HG03520 (cell line): Measurements from ENCODE around the gene CLTCL1.
"Not testable (repeated sequence)": the region's sequence is repeated elsewhere in the genome, so short reads cannot be mapped to it uniquely, and the experiment has no call there.

ENCODE experiments used
- ATAC-seq: cut with Tn5 transposase; IDR thresholded peaks from one replicate; pipeline ENCODE4 v1.9.1; 2021; ENCODE audit warnings: mild to moderate bottlenecking, moderate library complexity; ENCODE audit not compliant: unreplicated experiment

CLTCL1 gene

DNA sequence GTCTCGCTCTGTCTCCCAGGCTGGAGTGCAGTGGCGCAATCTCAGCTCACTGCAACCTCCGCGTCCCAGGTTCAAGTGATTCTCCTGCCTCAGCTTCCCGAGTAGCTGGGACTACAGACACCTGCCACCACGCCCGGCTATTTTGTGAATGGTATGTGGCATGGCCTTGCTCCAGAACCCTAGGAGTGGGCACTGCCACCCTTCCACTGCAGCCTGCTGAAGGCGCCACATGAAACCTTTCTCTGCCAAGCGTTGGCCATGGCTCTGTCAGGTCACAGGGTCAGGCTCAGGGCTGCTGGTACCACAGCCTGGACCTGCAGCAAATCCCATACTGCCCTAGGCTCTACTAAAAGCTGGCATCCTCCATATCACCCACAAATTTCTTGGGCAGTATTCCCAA lies 135.4 kb downstream of the CLTCL1 start:
- ATAC-seq: not testable (repeated sequence)

DNA sequence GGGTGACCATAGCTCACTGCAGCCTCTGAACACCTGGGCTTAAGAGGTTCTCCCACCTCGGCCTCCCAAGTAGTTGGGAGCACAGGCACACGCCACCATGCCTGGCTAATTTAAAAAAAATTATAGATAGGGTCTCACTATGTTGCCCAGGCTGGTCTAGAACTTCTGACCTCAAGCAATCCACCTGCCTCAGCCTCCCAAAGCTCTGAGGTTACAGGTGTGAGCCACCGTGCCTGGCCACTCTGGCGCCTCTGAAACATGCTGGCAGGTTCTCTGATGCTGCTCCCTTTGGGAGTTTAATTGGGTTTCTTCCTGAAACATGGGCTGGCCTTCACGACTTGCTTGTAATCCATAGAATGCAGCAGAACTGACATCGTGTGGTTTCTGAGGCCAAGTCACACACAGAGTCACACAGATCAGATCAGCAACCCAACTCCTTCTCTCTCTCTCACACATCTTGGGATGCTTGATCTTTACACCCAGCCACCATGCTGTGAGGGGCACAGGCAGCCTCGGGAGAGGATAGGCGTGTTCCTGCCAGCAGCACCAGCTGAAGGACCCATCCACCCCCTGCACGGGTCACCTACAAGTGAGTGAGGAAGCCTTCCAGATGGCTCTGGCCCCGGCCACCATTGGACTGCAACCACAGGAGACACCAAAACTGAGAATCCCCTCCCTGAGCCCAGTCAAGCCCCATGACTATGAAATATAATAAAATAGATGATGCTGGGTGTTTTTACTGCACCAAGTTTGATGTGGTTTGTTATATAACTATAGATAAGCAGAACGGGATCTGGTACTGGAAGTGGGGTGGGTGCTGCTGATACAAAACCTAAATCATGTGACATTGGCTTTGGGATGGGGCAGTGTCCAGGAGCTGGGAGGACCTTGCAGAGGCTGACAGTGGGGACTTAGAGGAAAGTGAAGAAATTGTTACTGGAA lies 138.3 kb downstream of the CLTCL1 start:
- ATAC-seq: no peak

DNA sequence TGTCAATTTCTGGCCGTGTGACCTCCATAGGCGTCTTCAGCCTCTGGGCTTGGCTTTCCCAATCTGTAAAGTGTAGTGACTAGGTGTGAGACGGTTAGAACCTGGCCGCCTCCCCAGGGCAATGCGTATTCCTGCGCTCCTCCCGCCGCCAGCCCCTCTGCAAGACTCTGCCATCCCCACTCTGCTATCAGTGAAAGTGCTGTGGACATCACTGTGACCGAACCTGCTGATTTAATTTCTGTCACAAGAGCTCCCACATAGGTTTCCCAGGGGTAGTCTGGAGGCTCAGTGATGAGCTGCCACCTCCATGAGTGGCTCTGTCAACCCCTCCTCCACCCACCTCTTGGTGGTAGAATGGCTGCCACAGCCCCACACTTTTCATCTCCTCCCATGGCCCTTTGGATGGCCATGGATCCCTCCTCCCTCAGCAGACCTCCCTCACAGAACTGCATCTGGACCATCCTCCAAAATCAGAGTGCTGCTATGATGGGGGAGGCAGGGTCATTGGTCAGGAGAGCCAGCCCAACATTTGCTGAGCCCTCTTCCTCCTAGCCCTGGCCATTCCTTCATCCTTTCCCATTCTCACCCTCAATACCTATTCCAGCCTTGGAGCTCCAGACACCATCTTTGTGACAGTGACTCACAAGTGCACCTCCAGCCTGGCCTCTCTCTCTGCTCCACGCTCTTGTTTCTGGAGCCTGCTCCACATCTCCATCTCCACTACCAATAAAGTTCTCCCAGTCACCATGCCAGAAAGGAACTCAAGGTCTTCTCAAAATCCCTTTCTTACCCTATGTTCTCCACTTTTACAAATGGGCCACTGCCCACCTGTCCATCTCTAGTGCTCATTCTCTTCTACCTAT lies 140.0 kb downstream of the CLTCL1 start:
- ATAC-seq: no peak

DNA sequence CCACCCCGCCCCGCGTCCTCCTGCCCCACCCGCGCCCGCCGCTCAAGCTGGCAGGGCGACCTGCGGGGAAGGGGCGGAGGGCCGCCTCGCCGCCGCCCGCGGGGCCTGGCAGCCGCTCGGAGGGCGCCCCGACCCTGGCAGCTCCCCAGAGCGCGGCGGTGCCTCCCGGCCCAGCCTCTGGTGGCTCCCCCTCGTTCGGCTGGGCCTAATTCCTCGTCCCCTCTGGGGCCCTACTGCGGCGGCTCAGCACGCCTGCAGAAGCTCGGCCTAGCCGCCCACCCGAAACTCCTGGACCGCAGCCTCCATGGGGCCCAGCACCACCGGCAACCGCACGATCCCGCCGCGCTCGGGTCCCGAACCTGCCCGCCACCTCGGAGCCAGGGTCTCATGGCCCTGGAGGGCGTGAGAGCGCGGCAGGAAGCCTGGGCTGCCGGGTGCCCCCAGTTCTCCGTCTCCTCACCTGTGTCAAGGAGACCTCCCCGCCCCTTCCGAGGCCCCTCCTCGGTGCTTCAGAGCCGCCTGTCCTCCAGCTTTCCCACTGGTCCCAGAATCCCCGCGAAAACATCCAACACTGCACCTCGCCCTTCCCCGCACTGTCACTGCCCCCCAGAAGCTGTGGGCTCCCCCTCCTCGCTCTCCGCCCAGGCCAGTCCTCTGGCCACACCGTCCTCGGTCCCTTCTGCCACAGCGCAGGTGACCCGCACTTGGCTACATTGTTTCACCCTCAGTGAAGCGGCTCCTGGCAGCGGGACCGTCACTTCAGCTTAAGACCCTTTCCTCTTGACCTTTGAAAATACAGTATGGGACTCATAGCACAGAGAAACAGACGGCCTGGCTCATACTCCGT lies 140.8 kb downstream of the CLTCL1 start:
- no peak for ATAC-seq

DNA sequence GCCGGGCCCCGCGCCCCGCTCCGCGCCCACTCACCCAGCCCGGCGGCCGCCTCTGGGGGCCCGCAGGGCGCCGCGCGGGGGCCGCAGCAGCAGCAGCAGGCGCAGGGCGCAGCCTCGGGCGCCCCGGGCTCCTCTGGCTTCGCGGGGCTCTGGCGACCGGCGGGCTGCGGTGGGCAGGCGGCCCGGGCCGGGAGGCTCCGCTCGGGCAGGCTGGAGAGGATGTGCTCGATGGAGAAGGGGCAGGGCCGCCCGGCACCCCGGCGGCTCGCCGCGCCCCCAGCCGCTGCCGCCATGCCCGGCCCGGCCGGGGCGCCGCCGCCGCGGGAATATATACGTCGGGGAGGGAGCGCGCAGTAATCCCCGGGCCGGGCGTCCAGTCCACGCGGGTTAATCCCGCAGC lies 141.5 kb downstream of the CLTCL1 start, which contains the start of gene GSC2:
Gene GSC2, minus strand, starts transcription at position 302 of the 400 bp plus-strand sequence. Its CDS starts 9 bp downstream, at position 293.
- ATAC-seq: no peak

DNA sequence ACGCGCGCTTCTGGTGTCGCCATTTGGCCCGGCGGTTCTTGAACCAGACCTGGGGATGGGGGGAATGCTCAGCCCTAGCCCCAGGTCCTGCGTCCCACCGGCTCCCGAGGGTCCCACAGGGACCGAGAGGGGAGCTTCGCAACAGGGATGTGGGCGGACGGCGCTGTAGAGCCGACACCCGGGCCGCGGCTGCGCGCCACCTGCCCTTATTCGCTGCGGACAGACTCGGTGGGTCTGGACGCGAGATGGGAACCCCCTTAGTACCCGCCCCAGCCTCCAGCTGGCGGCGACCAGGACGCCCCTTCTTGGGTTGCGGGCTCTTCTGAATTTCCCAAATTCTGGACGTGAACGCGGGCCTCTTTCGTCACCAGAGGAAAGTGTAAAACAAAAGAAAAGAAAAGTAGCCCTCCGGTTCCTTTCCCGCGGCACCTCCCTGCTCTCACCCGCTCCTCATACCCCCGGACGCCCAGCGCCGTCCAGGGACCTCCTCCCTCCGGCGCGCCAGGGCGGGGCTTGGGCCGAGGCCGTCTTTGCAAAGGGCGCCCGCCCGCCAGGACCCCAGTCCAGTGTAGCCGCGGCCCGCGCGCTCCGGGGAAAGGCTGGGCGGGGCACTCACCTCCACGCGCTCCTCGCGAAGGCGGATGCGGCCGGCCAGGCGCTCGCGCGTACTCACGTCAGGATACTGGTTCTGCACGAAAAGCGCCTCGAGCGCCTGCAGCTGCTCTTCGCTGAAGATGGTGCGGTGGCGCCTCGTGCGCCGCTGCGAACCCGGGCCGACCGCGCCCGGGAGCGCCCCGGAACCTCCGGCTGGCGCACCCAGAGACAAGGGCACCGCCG lies 142.3 kb downstream of the CLTCL1 start:
- no peak for ATAC-seq

DNA sequence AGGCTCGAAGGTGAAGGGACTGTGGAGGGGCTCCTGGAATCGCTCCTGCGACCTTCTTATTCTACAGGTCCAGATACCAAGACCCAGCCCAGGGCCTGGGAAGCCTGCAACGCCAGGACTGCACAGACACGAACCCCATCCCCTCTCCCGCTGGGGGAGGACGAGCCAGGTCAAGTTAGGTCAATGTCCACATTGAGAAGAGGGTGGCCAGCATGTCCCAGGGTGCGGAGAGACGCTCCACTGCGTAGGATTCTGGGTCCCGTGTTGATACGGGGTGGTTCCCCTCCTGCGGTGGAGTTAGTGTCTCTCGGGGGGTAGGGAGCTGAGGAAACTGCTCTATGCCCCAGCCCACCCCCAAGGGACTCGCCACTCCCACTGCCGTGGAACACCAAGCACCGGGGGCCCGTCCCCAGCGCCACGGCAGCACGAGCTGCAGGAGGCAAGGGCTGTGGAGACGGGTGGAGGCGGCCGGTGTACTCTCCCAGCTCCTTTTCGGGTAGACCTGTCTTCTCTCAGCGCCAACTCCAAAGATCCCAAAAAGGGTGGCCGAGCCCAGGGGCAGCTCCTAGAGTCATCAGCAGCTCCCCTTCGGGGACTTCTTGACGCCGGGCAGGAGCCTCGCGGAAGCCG lies 143.0 kb downstream of the CLTCL1 start:
- no peak for ATAC-seq

DNA sequence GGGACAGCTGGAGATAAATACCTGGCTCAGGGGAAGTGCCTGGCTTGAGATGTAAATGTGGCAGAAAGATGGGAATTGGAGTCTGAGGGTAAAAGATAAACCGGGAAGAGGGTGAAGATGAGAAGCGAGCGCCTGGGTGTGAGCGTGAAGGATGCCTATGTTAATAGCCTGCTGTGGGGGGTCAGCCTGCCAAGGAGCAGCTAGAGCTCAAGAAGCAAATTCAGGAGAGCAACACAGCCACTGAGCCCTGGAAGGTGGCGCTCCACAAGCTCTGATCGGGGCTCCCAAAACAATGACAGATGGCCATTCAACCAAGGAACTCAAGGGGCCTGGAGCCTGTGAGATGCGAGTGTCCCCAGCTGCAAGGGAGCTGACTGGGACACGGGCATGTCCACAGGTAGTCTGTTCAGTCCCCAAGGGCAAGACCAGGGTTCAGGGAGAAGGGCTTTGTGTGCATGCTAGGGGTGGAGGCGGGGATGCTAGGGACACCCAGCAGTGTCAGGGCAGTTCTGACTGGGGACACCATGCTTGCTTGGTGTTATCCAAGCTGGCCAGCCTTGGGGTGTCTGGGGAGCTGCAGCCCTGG lies 144.2 kb downstream of the CLTCL1 start:
- ATAC-seq: no peak

DNA sequence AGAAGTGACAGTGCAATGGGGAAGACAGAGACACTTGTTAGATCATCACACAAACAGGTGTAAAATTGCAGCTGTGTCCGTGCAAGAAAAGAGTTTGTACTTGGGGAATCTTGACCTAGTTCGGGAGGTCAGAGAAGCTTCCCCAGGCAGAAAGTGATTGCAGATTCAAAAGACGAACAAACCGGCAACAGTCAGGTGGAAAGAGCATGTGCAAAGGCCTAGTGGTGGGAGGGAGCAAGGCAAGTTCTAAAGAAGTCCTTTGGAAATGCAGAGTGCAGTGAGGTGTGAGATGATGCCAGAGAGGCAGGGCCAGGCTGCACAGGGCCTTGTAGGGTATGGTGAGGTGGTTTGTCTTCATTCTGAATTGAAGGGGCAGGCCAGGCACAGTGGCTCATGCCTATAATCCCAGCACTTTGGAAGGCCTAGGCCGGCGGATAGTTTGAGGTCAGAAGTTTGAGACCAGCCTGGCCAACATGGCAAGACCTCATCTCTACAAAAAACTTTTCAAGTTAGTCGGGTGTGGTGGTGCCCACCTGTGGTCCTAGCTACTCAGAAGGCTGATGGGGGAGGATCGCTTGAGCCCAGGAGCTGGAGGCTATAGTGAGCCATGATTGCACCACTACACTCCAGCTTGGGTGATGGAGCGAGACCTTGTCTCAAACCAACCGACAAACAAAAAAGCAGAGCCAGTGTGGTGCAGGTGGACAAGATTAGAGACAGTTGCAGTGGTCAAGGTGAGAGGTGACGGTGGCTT lies 145.1 kb downstream of the CLTCL1 start:
- no peak for ATAC-seq

DNA sequence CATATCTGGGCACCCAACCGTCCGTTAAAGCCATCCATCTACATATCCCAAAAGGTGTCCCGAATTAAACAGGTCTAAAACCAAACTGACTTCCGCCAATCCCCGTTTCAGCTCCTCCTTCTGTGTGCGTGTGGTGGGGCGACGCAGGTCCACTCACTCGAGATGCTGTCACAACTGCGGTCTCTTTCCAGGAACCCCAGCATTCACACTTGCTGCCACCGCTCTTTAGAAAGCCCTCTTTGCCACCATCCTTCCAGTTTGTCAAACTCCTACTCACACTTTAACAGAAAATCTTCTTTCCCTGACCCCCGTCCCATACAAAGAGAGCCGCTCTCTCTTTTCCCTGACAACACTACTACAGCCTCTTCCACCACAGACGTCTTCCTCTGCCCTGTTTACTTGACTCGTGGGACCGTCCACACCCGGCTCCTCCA lies 147.5 kb downstream of the CLTCL1 start:
- ATAC-seq: peak; percentile 5

DNA sequence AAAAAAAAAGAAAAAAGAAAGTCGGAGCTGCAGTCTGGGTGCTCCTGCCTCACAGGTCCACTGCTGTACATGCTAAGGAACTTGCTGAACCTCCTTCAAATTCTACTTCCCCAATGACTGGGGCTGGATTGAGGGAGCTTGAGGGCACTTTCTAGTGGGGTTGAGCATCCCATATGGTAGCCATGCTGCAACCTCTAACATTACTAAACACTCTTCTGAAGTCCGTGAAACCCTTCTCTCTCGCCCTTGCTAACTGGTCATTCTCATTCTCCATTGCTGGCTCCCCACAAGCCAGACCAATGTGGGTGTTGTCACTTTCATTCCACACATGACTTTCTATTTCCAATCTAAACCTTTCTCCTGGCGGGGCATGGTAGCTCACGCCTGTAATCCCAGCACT lies 148.3 kb downstream of the CLTCL1 start:
- no peak for ATAC-seq

DNA sequence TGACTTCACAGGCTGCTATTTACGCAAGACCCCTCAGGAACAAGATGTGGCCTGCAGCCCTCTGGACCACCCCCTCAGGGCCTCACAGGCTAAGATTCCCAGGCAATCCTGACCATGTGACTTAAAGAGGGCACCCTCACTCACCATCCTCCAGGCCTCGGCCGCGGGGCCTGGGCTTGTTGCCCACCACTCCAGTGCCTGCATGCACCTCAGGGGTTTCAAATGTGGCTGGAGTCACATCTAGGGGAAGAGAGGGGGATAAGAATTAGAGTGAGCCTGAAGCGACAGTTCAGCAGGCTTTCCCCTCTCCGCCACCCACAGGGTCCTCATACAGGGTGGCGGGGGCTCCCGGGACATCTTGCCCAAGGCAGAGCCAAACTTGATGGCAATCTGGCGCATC lies 149.1 kb downstream of the CLTCL1 start:
- ATAC-seq: no peak

DNA sequence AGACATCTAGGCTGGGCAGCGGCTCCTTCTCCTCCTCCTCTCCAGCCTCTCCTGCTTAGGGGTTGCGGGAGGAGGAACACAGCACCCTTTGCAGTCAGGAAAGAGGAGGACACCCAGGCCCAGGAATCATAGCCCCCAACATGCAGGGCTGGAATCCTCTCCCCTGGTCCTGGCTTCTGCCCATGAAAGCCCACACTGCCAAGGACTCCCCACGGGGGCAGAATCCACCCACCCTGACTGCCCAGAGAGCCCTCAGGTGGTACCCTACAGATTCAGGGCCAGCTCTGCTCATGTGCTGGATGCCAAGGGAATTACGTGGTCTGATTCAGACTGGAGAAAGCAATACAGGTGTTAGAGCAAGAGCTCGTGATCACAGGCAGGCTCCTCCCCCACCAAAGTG lies 151.5 kb downstream of the CLTCL1 start:
- no peak for ATAC-seq

DNA sequence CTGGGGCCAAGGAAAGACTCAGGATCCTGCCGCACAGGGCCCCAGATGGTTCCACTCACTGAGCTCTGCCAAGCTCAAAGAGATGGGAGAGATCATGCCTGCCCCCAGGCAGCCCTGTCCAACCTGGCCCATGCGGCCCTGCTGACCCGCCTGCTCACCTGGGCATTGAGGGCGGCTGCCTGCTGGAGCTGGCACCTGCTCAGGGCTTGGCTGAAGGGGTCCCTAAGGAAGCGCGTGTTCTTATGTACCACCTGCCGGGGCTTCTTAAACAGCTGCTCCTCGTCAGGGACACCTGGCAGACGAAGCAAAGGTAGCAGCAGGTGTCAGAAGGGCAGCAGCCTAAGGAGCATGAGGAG lies 152.5 kb downstream of the CLTCL1 start:
- no peak for ATAC-seq

DNA sequence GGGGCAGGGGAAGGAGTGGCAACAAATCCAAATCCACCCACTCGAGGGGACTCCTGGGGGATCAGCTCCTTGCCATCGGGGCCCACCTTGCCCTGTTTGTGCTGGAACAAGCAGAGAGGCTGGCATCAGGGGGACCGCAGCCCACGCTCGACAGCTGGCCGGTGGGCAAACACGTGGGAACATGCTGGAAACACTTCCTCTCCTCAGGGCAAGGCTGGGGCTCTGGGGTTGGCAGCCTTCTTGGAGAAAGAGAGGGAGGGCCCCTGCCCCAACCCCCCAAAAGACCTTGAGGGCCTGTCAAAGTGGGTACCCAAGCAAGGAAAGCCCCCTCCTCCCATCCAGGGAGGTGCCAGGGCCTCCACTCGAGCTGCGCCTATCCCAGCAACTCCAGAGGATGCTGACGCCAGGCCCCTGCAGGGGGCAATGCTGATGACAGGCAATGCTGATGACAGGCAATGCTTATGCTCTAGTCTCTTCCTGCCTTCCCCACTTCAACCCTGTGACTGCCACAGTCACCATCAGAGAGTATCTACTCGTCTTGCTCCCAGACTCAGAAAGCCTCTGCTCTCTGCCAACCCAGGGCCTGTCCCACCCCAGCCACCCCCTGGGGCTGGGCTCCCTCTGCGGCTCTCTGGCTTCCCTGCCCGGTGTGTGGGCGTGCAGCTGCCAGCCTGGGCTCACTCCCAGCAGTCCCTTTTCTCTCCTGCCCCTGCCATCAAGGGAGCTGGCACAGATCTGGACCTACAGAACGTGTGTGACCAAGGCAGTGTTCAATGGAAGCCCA lies 153.1 kb downstream of the CLTCL1 start:
- ATAC-seq: no peak

DNA sequence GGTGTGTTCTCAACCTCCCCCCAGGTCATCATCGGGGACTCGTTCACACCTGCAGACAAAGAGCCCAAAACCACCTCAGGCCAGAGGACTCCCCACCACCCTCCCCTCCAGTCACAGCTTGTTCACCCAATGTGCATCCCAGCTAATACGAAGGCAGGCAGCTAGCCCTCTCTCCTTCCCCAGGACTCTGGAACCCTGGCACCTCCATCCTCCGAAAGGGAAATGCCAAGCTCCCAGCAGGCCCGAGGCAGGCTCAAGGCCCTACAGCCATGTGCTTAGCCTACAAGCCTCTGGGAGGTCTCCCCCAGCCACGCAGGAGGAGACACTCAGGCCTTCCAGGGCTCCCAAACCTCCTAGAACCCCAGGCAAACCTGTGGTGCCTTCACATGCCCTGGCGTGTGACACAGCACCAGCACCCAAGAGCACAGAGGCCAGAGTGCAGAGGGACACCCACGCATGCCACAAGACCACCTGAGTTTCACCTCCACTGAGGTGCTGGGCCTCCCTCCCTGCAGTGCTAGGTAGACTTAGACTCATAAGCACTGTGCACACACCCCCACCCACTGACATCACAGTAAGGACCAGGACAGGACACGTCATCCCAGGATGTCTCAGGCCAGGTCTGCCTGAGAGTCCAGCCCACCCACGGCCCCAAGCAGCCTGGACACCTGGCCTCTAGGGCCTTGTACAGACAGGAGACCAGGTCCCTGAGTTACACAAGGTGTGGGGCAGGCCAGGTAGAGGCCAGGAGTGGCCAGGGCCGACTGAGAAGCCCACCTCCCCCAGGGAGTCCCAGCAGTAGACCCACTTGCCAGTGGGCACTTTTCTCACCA lies 153.9 kb downstream of the CLTCL1 start:
- no peak for ATAC-seq

DNA sequence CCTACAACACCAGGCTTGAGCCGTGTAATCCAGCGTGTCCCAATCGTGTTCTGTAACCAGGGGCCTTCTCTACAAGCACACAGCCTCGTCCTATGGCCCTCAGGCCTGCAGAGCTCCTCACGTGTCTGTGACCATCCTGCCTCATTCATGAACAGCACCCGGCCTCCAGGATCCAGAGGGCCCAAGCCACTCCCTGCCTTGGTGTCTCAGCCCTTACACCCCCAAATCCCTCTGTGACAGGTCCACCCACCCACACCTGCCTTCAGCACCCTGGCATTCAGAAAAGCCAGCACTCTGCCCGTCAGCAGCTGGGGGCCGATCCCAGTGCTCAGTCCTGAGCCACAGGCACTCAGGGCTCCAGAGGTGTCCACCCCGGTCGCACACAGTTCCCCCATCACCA lies 154.6 kb downstream of the CLTCL1 start:
- ATAC-seq: no peak
